Activated T-cell treated with anti-CD3 and anti-CD28 coated beads, Interleukin-2, amount 50 U/mL, for 72 hours (primary cell): ENCODE results near the gene PYY. TPM values are rescaled to one million over a fixed set of nuclear protein-coding genes. Genes with fewer than 3 reads are reported as not detected.
"Not testable (repeated sequence)": the region's sequence is repeated elsewhere in the genome, so short reads cannot be mapped to it uniquely, and the experiment has no call there.

Source experiments
- ATAC-seq, 2 donors: fragments of 150-1000 bp; cut with Tn5 transposase; replicated peaks in 1 of 2; 2 replicates each; pipeline ENCODE4 v1.10.0; 2021; ENCODE audit warnings: moderate library complexity in 2 of 2, mild to moderate bottlenecking in 1 of 2
- DNase-seq, 2 donors: peaks; one replicate each; pipeline ENCODE4 v3.0.0; 2021 to 2022; ENCODE audit warnings: mixed read lengths in 1 of 2
- H3K27ac Mint-ChIP-seq: one replicate; pipeline ENCODE4 v1.8.0; 2022; ENCODE audit warnings: mild to moderate bottlenecking, moderate library complexity, mixed read lengths
- H3K27me3 Mint-ChIP-seq: one replicate; pipeline ENCODE4 v1.8.0; 2022; ENCODE audit warnings: low read depth, mixed read lengths
- H3K36me3 Mint-ChIP-seq, 2 donors: one replicate each; pipeline ENCODE4 v1.8.0; 2022; ENCODE audit warnings: mixed read lengths in 2 of 2, mild to moderate bottlenecking in 1 of 2; ENCODE audit not compliant: insufficient read depth in 2 of 2
- H3K4me1 Mint-ChIP-seq: one replicate; pipeline ENCODE4 v1.8.0; 2022; ENCODE audit warnings: low read depth, mixed read lengths
- H3K4me3 Mint-ChIP-seq, 2 donors: one replicate each; pipeline ENCODE4 v1.8.0; 2022; ENCODE audit warnings: mild to moderate bottlenecking in 2 of 2, mixed read lengths in 2 of 2, moderate library complexity in 2 of 2
- H3K9me3 Mint-ChIP-seq, 2 donors: one replicate each; pipeline ENCODE4 v1.8.0; 2022; ENCODE audit warnings: mixed read lengths in 2 of 2
- total RNA-seq, 2 donors: library from RNA; stranded (reverse); gene quantifications; one replicate each; pipeline ENCODE4 v1.2.3, GENCODE V29; 2022

The PYY gene
- total RNA-seq, result not detected

- H3K4me3 Mint-ChIP-seq, result peak within 1 kb of the TSS; percentile 25 to 59
- no peak within 1 kb of the TSS for H3K27ac Mint-ChIP-seq
- peaks cover 49% of the 10 kb centered on the region for H3K27me3 Mint-ChIP-seq
- ATAC-seq, result no peak
- H3K36me3 Mint-ChIP-seq, result no peaks in the 10 kb centered on the region
- peaks cover 8% of the 10 kb centered on the region for H3K4me1 Mint-ChIP-seq
- no peaks in the 10 kb centered on the region for H3K9me3 Mint-ChIP-seq
- no peak for DNase-seq
Observed at GRCh38 chr17:43953746-43954145, at the start of gene PYY. Gene PYY, minus strand, starts transcription at chr17:43953940. Its CDS starts 457 bp downstream, at chr17:43953483.

- ATAC-seq, result no peak
- Mint-ChIP-seq H3K9me3 (no peaks in the 10 kb centered on the region), H3K4me3 (no peak overlapping the region), H3K27ac (no peak overlapping the region), H3K27me3 (peaks cover 9% of the 10 kb centered on the region), H3K4me1 (peaks cover 22% of the 10 kb centered on the region), H3K36me3 (no peaks in the 10 kb centered on the region)
- no peak for DNase-seq
Observed at GRCh38 chr17:44002141-44002848, 48.6 kb upstream of the PYY start.

- no peaks in the 10 kb centered on the region for H3K36me3 Mint-ChIP-seq
- H3K4me3 Mint-ChIP-seq, result no peak overlapping the region
- peaks cover 14% of the 10 kb centered on the region for H3K4me1 Mint-ChIP-seq
- DNase-seq (no peak), ATAC-seq (no peak)
- H3K27me3 Mint-ChIP-seq, result peaks cover 8% of the 10 kb centered on the region
- H3K9me3 Mint-ChIP-seq, result no peaks in the 10 kb centered on the region
- no peak overlapping the region for H3K27ac Mint-ChIP-seq
Observed at GRCh38 chr17:44001461-44001920, 47.8 kb upstream of the PYY start.

- H3K27me3 Mint-ChIP-seq, result peaks cover 3% of the 10 kb centered on the region
- ATAC-seq (no peak), DNase-seq (no peak)
- H3K36me3 Mint-ChIP-seq, result no peaks in the 10 kb centered on the region
- H3K9me3 Mint-ChIP-seq, result no peaks in the 10 kb centered on the region
- H3K27ac Mint-ChIP-seq, result no peak overlapping the region
- H3K4me3 Mint-ChIP-seq, result no peak overlapping the region
- peaks cover 8% of the 10 kb centered on the region for H3K4me1 Mint-ChIP-seq
Observed at GRCh38 chr17:44000871-44001460, 47.2 kb upstream of the PYY start.

DNA sequence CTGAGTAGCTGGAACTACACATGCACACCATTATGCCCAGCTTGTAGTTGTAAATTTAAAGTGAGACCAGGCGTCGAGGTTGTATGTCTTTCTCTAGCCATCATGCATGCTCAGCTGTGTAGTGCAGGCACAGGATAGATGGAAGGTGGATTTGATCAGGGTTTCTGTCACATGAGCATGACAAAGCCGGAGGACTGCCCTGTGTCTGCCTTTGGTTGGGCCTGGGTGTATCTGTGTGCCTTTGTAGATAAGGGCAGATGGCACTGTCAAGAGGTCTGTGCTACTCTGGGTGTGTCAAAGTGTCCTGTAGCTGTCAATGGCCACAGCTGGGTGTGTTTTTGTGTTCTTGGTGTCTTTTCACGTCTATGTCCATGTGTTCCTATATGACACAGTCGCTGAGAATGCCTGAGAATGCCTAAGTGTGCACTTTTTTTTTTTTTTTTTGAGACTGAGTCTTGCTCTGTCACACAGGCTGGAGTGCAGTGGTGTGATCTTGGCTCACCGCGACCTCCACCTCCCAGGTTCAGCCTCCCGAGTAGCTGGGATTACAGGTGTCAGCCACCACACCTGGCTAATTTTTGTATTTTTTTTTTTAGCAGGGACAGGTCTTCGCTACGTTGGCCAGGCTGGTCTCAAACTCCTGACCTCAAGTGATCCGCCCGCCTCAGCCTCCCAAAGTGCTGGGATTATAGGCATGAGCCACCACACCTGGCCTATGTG lies 46.6 kb upstream of the PYY start:
- DNase-seq (no peak), ATAC-seq (no peak)
- Mint-ChIP-seq H3K27me3 (no peaks in the 10 kb centered on the region), H3K9me3 (no peaks in the 10 kb centered on the region), H3K36me3 (no peaks in the 10 kb centered on the region), H3K27ac (no peak overlapping the region), H3K4me1 (peaks cover 7% of the 10 kb centered on the region), H3K4me3 (no peak overlapping the region)

DNA sequence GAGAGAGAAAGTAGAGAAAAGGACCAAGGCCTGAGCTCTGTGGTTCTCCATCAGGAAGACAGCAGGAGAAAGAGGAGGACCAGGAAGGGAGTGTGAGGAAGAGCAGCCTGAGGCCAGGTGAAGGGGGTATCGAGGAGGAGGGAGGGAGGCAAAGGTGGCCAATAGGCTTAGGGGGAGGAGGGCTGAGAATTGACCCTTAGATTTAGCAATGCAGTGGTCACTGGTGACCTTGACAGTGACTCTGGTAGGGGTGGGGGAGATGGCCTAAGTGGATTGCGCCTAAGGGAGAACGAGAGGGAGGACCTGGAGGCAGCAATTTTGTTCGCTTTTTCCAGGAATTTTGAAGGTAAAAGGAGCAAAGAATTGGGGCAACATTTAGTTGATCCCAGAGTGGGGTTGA lies 45.3 kb upstream of the PYY start:
- ATAC-seq, result no peak
- peaks cover 7% of the 10 kb centered on the region for H3K4me1 Mint-ChIP-seq
- H3K36me3 Mint-ChIP-seq, result no peaks in the 10 kb centered on the region
- H3K4me3 Mint-ChIP-seq, result no peak overlapping the region
- DNase-seq, result no peak
- H3K27ac Mint-ChIP-seq, result no peak overlapping the region
- H3K9me3 Mint-ChIP-seq, result no peaks in the 10 kb centered on the region
- H3K27me3 Mint-ChIP-seq, result peaks cover 4% of the 10 kb centered on the region

DNA sequence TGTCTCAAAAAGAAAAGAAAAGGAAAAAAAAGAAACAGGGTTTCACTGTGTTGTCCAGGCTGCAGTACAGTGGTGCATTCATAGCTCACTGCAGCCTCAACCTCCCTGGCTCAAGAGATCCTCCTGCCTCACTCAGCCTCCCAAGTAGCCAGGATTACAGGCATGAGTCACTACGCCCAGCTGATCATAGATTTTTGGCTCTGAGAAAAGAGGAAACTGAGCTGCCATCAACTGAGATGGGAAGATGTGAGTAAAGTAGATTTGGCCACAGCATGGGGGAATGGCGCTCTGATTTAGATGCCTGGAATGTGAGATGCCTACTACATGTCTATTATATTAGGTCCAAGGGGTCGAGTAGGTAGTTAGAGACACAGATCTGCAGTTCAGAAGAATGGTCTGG lies 44.8 kb upstream of the PYY start:
- peaks cover 7% of the 10 kb centered on the region for H3K4me1 Mint-ChIP-seq
- peaks cover 7% of the 10 kb centered on the region for H3K27me3 Mint-ChIP-seq
- DNase-seq (no peak), ATAC-seq (no peak)
- no peak overlapping the region for H3K27ac Mint-ChIP-seq
- no peak overlapping the region for H3K4me3 Mint-ChIP-seq
- H3K36me3 Mint-ChIP-seq, result no peaks in the 10 kb centered on the region
- no peaks in the 10 kb centered on the region for H3K9me3 Mint-ChIP-seq

DNA sequence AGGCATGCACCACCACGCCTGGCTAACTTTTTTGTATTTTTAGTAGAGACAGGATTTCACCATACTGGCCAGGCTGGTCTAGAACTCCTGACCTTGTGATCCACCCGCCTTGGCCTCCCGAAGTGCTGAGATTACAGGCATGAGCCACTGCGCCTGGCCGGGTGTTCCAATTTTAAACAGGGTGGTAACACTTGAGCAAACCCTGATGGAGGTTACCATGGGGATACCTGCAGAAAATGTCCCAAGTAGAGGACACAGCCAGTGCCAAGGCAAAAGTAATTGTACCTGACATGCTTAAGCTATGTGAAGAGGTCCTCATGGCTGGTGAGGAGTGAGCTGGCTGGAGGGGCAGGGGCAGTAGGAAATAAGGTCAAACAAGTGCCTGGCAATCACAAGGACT lies 43.4 kb upstream of the PYY start:
- not testable (repeated sequence) for H3K27ac Mint-ChIP-seq, H3K4me1 Mint-ChIP-seq, H3K4me3 Mint-ChIP-seq, ATAC-seq, H3K9me3 Mint-ChIP-seq, H3K27me3 Mint-ChIP-seq, H3K36me3 Mint-ChIP-seq, DNase-seq

DNA sequence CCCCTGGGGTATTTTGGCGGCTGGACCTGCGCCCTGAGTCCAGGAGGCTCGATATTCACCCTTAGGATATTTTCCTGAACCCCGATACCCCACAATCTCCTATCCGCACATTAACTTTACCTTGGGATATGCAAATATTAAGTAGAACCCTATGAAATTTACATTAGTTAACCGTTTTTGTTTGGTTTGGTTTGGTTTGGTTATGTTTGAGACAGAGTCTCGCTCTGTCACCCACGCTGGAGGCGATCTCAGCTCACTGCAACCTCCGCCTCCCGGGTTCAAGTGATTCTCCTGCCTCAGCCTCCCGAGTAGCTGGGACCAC lies 41.4 kb upstream of the PYY start:
- DNase-seq, result no peak
- no peak for ATAC-seq
- H3K36me3 Mint-ChIP-seq, result no peaks in the 10 kb centered on the region
- H3K4me3 Mint-ChIP-seq, result peak overlapping the region; percentile 18 to 56
- H3K9me3 Mint-ChIP-seq, result no peaks in the 10 kb centered on the region
- H3K27ac Mint-ChIP-seq, result no peak overlapping the region
- H3K4me1 Mint-ChIP-seq, result no peaks in the 10 kb centered on the region
- H3K27me3 Mint-ChIP-seq, result peaks cover 7% of the 10 kb centered on the region

DNA sequence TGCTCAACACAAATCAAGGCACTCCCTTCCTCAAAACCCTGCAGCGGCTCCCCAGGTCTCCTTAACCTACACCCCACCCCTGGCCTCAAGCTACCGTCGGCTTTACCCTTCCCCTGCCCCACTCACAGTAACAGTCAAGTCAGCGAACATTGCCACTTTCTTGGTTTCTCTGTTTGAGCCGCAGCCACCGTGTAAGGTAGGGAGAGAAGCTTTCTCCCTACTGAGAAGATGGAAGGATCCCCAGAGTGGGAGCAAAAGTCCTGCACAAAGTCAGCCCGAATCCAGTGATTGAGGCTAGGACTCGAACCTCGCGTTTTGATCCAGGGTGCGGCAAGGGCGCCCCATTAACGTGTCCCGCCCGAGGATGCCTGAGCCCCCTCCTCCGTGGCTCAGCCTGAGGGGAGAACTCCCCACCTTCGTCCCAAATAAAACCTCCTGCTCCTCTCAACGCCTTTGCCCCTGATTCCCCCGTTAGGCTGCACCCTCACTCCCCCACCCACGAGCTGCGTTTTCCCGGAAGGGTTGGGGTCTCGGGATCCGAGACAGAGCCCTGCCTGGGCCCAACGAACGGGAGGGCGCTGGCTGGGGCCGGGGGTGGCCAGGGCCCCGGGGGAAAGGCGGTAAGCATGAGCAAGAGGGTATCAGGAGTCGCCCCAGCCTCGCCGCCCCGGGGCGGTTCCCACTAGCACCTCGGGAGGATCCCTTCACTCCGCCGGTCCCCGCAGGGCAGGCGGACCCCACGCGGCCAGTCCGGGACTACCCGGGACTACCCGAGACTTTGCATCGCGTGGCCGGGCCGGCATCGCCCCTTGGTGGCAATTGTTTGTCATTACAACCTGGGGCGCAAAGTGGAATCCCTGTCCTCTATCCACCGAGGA lies 40.8 kb upstream of the PYY start:
- DNase-seq (peak; percentile 76 to 80), ATAC-seq (peak; percentile 91 to 93)
- no peaks in the 10 kb centered on the region for H3K9me3 Mint-ChIP-seq
- no peak overlapping the region for H3K27ac Mint-ChIP-seq
- H3K4me3 Mint-ChIP-seq, result peak overlapping the region; percentile 49 to 56
- H3K36me3 Mint-ChIP-seq, result no peaks in the 10 kb centered on the region
- H3K27me3 Mint-ChIP-seq, result peaks cover 7% of the 10 kb centered on the region
- H3K4me1 Mint-ChIP-seq, result no peaks in the 10 kb centered on the region

- no peaks in the 10 kb centered on the region for H3K36me3 Mint-ChIP-seq
- no peaks in the 10 kb centered on the region for H3K9me3 Mint-ChIP-seq
- DNase-seq (no peak), ATAC-seq (no peak)
- H3K4me3 Mint-ChIP-seq, result no peak overlapping the region
- no peaks in the 10 kb centered on the region for H3K4me1 Mint-ChIP-seq
- peaks cover 12% of the 10 kb centered on the region for H3K27me3 Mint-ChIP-seq
- no peak overlapping the region for H3K27ac Mint-ChIP-seq
Observed at GRCh38 chr17:43992641-43993040, 38.9 kb upstream of the PYY start.

GRCh38 chr17:43988301-43988700 lies 34.6 kb upstream of the PYY start:
- no peaks in the 10 kb centered on the region for H3K9me3 Mint-ChIP-seq
- DNase-seq, result no peak
- H3K27ac Mint-ChIP-seq, result no peak overlapping the region
- no peaks in the 10 kb centered on the region for H3K36me3 Mint-ChIP-seq
- H3K4me1 Mint-ChIP-seq, result no peaks in the 10 kb centered on the region
- no peak overlapping the region for H3K4me3 Mint-ChIP-seq
- peaks cover 28% of the 10 kb centered on the region for H3K27me3 Mint-ChIP-seq
- ATAC-seq, result no peak
